OCI-LY7 (cell line): ENCODE results near the gene CFP.

ENCODE experiments used
- EZH2phosphoT487 ChIP-seq: fragments of 200-600 bp; sonication (generic); IDR thresholded peaks from 2 replicates; pipeline ENCODE4 v1.6.1; 2018; ENCODE audit warnings: low read depth, borderline replicate concordance, mild to moderate bottlenecking, mixed run types, antibody characterized with exemption, low read length, moderate library complexity, mixed read lengths
- TF ChIP-seq, protein P1 (sequence below): fragments of 200-600 bp; sonication (generic); conservative IDR thresholded peaks from 2 replicates; pipeline ENCODE4 v1.5.1; 2014; ENCODE audit warnings: mild to moderate bottlenecking, antibody characterized with exemption, low read length, moderate library complexity, mixed read lengths

DNA sequence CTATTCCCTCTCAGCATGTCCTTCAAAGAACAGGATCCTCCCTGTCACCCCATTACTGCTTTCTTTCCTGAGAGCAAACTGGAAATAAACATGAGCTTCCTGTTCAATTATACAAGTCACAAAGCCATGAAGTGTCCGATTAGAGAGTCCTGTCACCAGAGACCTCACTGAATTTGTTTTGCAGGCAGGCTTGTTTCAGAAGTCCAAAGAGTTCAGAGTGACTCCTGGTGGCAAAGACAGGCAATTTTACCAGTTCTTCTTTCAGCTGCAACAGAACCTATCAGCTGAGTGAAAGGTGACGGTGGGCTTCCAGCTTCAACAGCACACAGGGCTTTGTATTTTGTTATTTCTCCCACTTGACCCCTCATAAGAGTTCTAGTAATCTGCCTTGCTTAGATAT is 14.2 kb upstream of the CFP start:
- TF ChIP-seq, protein P1, sequence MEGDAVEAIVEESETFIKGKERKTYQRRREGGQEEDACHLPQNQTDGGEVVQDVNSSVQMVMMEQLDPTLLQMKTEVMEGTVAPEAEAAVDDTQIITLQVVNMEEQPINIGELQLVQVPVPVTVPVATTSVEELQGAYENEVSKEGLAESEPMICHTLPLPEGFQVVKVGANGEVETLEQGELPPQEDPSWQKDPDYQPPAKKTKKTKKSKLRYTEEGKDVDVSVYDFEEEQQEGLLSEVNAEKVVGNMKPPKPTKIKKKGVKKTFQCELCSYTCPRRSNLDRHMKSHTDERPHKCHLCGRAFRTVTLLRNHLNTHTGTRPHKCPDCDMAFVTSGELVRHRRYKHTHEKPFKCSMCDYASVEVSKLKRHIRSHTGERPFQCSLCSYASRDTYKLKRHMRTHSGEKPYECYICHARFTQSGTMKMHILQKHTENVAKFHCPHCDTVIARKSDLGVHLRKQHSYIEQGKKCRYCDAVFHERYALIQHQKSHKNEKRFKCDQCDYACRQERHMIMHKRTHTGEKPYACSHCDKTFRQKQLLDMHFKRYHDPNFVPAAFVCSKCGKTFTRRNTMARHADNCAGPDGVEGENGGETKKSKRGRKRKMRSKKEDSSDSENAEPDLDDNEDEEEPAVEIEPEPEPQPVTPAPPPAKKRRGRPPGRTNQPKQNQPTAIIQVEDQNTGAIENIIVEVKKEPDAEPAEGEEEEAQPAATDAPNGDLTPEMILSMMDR, result peak; percentile 54
- TF ChIP-seq EZH2phosphoT487, result no peak
